HepG2 (cell line): ENCODE results near the gene SEC14L1. TPM values are rescaled to one million over a fixed set of nuclear protein-coding genes. Genes with fewer than 3 reads are reported as not detected.
A peak's percentile ranks its signal among the peaks of the same experiment; 100 is the strongest.

Source experiments
- ATAC-seq: fragments of 200-7000 bp; cut with Tn5 transposase; 3 replicates; pipeline ENCODE4 v1.9.1; 2020; ENCODE audit warnings: mild to moderate bottlenecking, moderate library complexity
- BruUV-seq: library from RNA; stranded (reverse); fragments of 400-500 nt; replicated peaks from 2 replicates; lab custom pipeline; 2021; lab: Mats Ljungman, UMichigan
- CTCF ChIA-PET: fragments of 300-600 bp; formaldehyde crosslinking; extraction: SDS; loops from one replicate; lab custom pipeline; 2021; ENCODE audit warnings: low total read pairs, inconsistent platforms, low intra/inter-chr PET ratio; lab: Yijun Ruan, JAX
- POLR2A ChIA-PET: fragments of 350-600 bp; sonication (Branson Sonifier 250); formaldehyde crosslinking; loops from one replicate; lab custom pipeline; 2020; ENCODE audit warnings: antibody characterized with exemption, inconsistent platforms; lab: Yijun Ruan, JAX
- DNase-seq: peaks from one replicate; pipeline ENCODE4 v3.0.0-alpha.2; 2015; ENCODE audit warnings: low spot score
- FAIRE-seq: peaks from 3 replicates; lab custom pipeline; 2011; peaks lifted over from hg19 to GRCh38; lab: Jason Lieb, UNC
- H2AFZ ChIP-seq: one replicate; pipeline ENCODE4 v1.6.1; 2011; ENCODE audit warnings: low read length, inconsistent platforms
- H3K27ac ChIP-seq: fragments of 300-600 bp; 3 replicates; pipeline ENCODE4 v1.8.0; 2011; ENCODE audit warnings: mixed run types, mild to moderate bottlenecking, mixed read lengths, low read length, inconsistent platforms; ENCODE audit not compliant: insufficient read depth; ENCODE audit errors: extremely low read length
- H3K27me3 ChIP-seq, 2 experiments: fragments of 200-600 bp in 1 of 2; 2 replicates in 1 of 2; 3 replicates in 1 of 2; pipeline versions ENCODE4 v1.6.0 to v1.8.0; 2011; ENCODE audit warnings: low read length in 2 of 2, mild to moderate bottlenecking in 2 of 2, moderate library complexity in 2 of 2, inconsistent platforms in 1 of 2; ENCODE audit not compliant: insufficient read depth in 2 of 2, control insufficient read depth in 1 of 2
- H3K36me3 ChIP-seq, 2 experiments: fragments of 200-600 bp in 1 of 2; replicated peaks in 1 of 2; 2 replicates in 1 of 2; 3 replicates in 1 of 2; pipeline versions ENCODE4 v1.5.1 to v1.8.0; 2011; ENCODE audit warnings: low read length in 2 of 2, inconsistent platforms in 1 of 2; ENCODE audit not compliant: insufficient read depth in 2 of 2, control insufficient read depth in 1 of 2
- H3K4me1 ChIP-seq: 2 replicates; pipeline ENCODE4 v1.5.1; 2012; ENCODE audit warnings: low read length, inconsistent platforms; ENCODE audit not compliant: insufficient read depth
- H3K4me2 ChIP-seq: 2 replicates; pipeline ENCODE4 v1.6.0; 2011; ENCODE audit warnings: low read depth, low read length, inconsistent platforms
- H3K4me3 ChIP-seq, 3 experiments: fragments of 200-600 bp in 1 of 3; sonication (generic), shearing (Covaris generic) in 1 of 3; replicated peaks in 1 of 3; 2 replicates each; pipeline ENCODE4 v1.5.1; 2011 to 2016; ENCODE audit warnings: low read length in 3 of 3, inconsistent platforms in 2 of 3, low read depth in 2 of 3, mild to moderate bottlenecking in 2 of 3, control low read depth in 1 of 3, mixed read lengths in 1 of 3; ENCODE audit not compliant: insufficient read depth in 1 of 3
- H3K79me2 ChIP-seq: one replicate; pipeline ENCODE4 v1.6.1; 2011; ENCODE audit warnings: low read length, inconsistent platforms; ENCODE audit not compliant: insufficient read depth
- H3K9ac ChIP-seq: 2 replicates; pipeline ENCODE4 v1.6.0; 2011; ENCODE audit warnings: mild to moderate bottlenecking, low read depth, low read length, inconsistent platforms; ENCODE audit not compliant: insufficient read depth
- H3K9me3 ChIP-seq: 2 replicates; pipeline ENCODE4 v1.5.1; 2012; ENCODE audit warnings: mild to moderate bottlenecking, low read length
- H4K20me1 ChIP-seq: 2 replicates; pipeline ENCODE4 v1.6.0; 2011; ENCODE audit warnings: inconsistent platforms, mild to moderate bottlenecking, low read length, moderate library complexity; ENCODE audit not compliant: insufficient read depth
- ARNTL ChIP-seq: sonication (generic); formaldehyde crosslinking; IDR thresholded peaks from 2 replicates; pipeline ENCODE4 v1.4.0; 2020; ENCODE audit warnings: mild to moderate bottlenecking, missing genetic modification reagents
- CBX1 ChIP-seq: IDR thresholded peaks from one replicate; pipeline ENCODE4 v1.6.1; 2016; ENCODE audit warnings: antibody characterized with exemption, low read depth
- CEBPG ChIP-seq: IDR thresholded peaks from 2 replicates; pipeline ENCODE4 v1.6.1; 2016
- FOXK2 ChIP-seq: fragments of 450-650 bp; IDR thresholded peaks from 2 replicates; pipeline ENCODE4 v1.6.1; 2016
- ISL2 ChIP-seq: sonication (generic); formaldehyde crosslinking; IDR thresholded peaks from 2 replicates; pipeline ENCODE4 v1.5.0; 2020; ENCODE audit warnings: missing genetic modification reagents
- MAFG ChIP-seq: sonication (generic); formaldehyde crosslinking; IDR thresholded peaks from 2 replicates; pipeline ENCODE4 v1.5.1; 2020; ENCODE audit warnings: mild to moderate bottlenecking, missing genetic modification reagents
- REL ChIP-seq: sonication (generic); formaldehyde crosslinking; conservative IDR thresholded peaks from 2 replicates; pipeline ENCODE4 v1.8.0; 2022; ENCODE audit warnings: mild to moderate bottlenecking, missing genetic modification reagents, moderate library complexity
- SALL1 ChIP-seq: sonication (generic); formaldehyde crosslinking; IDR thresholded peaks from 2 replicates; pipeline ENCODE4 v1.8.0; 2022; ENCODE audit warnings: mild to moderate bottlenecking, missing genetic modification reagents
- SAP130 ChIP-seq: IDR thresholded peaks from 2 replicates; pipeline ENCODE4 v1.6.1; 2016; ENCODE audit warnings: low read depth
- ZNF160 ChIP-seq: sonication (generic); formaldehyde crosslinking; IDR thresholded peaks from 2 replicates; pipeline ENCODE4 v1.8.0; 2022; ENCODE audit warnings: mild to moderate bottlenecking, inconsistent platforms, missing genetic modification reagents
- ZNF207 ChIP-seq: fragments of 450-650 bp; IDR thresholded peaks from 2 replicates; pipeline ENCODE4 v1.6.1; 2016; ENCODE audit warnings: antibody characterized with exemption, borderline replicate concordance
- ZNF296 ChIP-seq: sonication (generic); formaldehyde crosslinking; conservative IDR thresholded peaks from 2 replicates; pipeline ENCODE4 v1.5.0; 2020; ENCODE audit warnings: mild to moderate bottlenecking, missing genetic modification reagents
- ZNF33A ChIP-seq: sonication (generic); formaldehyde crosslinking; IDR thresholded peaks from 2 replicates; pipeline ENCODE4 v1.5.1; 2020; ENCODE audit warnings: missing genetic modification reagents, mild to moderate bottlenecking, moderate library complexity, borderline replicate concordance
- ZNF441 ChIP-seq: sonication (generic); formaldehyde crosslinking; IDR thresholded peaks from 2 replicates; pipeline ENCODE4 v1.7.0; 2021; ENCODE audit warnings: missing genetic modification reagents, borderline replicate concordance
- ZNF878 ChIP-seq: sonication (generic); formaldehyde crosslinking; IDR thresholded peaks from 2 replicates; pipeline ENCODE4 v1.8.1; 2023; ENCODE audit warnings: mild to moderate bottlenecking, missing genetic modification reagents, moderate library complexity
- WGBS: methylation state at CpG from one replicate; pipeline ENCODE4 v1.1.6; 2017; ENCODE audit warnings: low lambda C conversion rate; 5-methylcytosine and 5-hydroxymethylcytosine counted together
- in situ Hi-C: cut with HindIII; loops from 2 replicates; pipeline ENCODE4 v1.10.0; 2017; ENCODE audit warnings: low pct_unique_long_range_greater_than_20kb; ENCODE audit not compliant: extremely low pct_ligation_motif_present
- intact Hi-C: fragments of 100-400 bp; cut with micrococcal nuclease; formaldehyde crosslinking; loops from one replicate; pipeline ENCODE4 v1.10.0; 2022; ENCODE audit not compliant: unreplicated experiment
- polyA plus RNA-seq, 8 experiments: library from polyadenylated mRNA; depleted of rRNA in 3 of 8; stranded (reverse) in 7 of 8; unstranded in 1 of 8; fragments of >200 nt; fragmentation: Illumina TruSeq in 4 of 8; extraction: Trizol in 4 of 8; gene quantifications; 2 replicates each; pipeline versions ENCODE4 v1.2.1 to v1.2.3, GENCODE V29; 2011 to 2016; ENCODE audit warnings: low read depth in 4 of 8, missing spikeins in 1 of 8, mixed read lengths in 1 of 8; ENCODE audit not compliant: insufficient read depth in 1 of 8
- total RNA-seq, 5 experiments: library from RNA; depleted of rRNA; stranded (reverse); fragments of >200 nt; fragmentation: Illumina TruSeq; extraction: Trizol; gene quantifications; 2 replicates each; pipeline ENCODE4 v1.2.3, GENCODE V29; 2016; ENCODE audit warnings: low read depth in 1 of 5
- TF ChIP-seq, protein P1 (sequence below): IDR thresholded peaks from 2 replicates; pipeline ENCODE4 v1.6.1; 2016; ENCODE audit warnings: low read depth
- TF ChIP-seq, protein P2 (sequence below): sonication (generic); formaldehyde crosslinking; IDR thresholded peaks from 2 replicates; pipeline ENCODE4 v1.4.0; 2020; ENCODE audit warnings: missing genetic modification reagents

The SEC14L1 gene
- total and polyA plus RNA-seq, 2 of the 13 experiments (the other 11 are each of a cell fraction or from before 2014, with no cell fraction given) = 26.3 to 43.9 TPM

DNA sequence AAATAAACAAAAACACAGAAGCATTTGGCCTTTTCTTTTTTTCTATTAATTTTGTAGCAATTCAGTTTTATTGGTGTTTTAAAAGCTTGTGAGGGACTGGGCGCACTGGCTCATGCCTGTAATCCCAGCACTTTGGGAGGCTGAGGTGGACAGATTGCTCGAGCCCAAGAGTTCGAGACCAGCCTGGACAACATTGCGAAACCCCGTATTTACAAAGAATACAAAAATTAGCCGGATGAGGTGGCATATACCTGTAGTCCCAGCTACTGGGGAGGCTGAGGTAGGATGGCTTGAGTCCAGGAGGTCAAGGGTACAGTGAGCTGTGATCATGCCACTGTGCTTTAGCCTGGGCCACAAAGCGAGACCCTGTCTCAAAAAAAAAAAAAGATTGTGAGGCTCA is 53.4 kb downstream of the SEC14L1 start (continued):
- TF ChIP-seq, protein P1, sequence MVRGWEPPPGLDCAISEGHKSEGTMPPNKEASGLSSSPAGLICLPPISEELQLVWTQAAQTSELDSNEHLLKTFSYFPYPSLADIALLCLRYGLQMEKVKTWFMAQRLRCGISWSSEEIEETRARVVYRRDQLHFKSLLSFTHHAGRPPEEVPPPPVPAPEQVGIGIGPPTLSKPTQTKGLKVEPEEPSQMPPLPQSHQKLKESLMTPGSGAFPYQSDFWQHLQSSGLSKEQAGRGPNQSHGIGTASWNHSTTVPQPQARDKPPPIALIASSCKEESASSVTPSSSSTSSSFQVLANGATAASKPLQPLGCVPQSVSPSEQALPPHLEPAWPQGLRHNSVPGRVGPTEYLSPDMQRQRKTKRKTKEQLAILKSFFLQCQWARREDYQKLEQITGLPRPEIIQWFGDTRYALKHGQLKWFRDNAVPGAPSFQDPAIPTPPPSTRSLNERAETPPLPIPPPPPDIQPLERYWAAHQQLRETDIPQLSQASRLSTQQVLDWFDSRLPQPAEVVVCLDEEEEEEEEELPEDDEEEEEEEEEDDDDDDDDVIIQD (CRISPR knock-in tag) = 0 out of 2 replicates have a peak, but pooled peaks have one; percentile 14
- TF ChIP-seq SALL1 (CRISPR knock-in tag) (0 out of 2 replicates have a peak, but pooled peaks have one; percentile 20), ZNF441 (CRISPR knock-in tag) (no peak), CBX1 (no peak), ZNF296 (no peak), MAFG (CRISPR knock-in tag) (no peak), SAP130 (CRISPR knock-in tag) (no peak), ZNF160 (no peak), ZNF207 (no peak), CEBPG (peak; percentile 61)

DNA sequence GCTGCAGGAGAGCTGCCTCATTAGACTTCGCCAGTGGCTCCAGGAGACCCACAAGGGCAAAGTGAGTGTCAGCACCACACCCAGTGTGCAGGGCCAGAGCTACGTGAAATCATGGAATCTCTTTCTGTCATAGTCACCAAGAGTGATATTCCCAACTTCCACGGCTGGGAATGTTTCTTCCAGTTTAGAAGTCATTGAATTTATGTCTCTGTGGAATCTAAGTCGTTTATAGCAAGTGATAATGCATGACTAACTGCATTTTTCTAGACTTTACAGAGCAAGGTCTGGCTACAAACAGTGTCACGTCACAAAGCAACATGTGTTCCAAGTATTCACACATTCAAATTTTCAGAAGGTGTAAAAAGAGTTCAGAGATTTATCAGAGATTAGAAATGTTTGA is 55.5 kb downstream of the SEC14L1 start:
- Histone ChIP-seq H3K9ac (no peak overlapping the region), H3K4me2 (no peak overlapping the region), H3K4me1 (peaks cover 10% of the 10 kb centered on the region), H3K4me3 (no peak overlapping the region), H2AFZ (no peak overlapping the region), H3K79me2 (no peaks in the 10 kb centered on the region), H4K20me1 (no peaks in the 10 kb centered on the region), H3K27me3 (no peaks in the 10 kb centered on the region), H3K27ac (no peak overlapping the region)
- in situ Hi-C loops = no loop called here
- FAIRE-seq = no peak
- DNase-seq = no peak
- intact Hi-C loops = no loop called here
- ChIA-PET CTCF (no interaction called here), POLR2A (no interaction called here)
- ATAC-seq = no peak
- TF ChIP-seq, protein P2, sequence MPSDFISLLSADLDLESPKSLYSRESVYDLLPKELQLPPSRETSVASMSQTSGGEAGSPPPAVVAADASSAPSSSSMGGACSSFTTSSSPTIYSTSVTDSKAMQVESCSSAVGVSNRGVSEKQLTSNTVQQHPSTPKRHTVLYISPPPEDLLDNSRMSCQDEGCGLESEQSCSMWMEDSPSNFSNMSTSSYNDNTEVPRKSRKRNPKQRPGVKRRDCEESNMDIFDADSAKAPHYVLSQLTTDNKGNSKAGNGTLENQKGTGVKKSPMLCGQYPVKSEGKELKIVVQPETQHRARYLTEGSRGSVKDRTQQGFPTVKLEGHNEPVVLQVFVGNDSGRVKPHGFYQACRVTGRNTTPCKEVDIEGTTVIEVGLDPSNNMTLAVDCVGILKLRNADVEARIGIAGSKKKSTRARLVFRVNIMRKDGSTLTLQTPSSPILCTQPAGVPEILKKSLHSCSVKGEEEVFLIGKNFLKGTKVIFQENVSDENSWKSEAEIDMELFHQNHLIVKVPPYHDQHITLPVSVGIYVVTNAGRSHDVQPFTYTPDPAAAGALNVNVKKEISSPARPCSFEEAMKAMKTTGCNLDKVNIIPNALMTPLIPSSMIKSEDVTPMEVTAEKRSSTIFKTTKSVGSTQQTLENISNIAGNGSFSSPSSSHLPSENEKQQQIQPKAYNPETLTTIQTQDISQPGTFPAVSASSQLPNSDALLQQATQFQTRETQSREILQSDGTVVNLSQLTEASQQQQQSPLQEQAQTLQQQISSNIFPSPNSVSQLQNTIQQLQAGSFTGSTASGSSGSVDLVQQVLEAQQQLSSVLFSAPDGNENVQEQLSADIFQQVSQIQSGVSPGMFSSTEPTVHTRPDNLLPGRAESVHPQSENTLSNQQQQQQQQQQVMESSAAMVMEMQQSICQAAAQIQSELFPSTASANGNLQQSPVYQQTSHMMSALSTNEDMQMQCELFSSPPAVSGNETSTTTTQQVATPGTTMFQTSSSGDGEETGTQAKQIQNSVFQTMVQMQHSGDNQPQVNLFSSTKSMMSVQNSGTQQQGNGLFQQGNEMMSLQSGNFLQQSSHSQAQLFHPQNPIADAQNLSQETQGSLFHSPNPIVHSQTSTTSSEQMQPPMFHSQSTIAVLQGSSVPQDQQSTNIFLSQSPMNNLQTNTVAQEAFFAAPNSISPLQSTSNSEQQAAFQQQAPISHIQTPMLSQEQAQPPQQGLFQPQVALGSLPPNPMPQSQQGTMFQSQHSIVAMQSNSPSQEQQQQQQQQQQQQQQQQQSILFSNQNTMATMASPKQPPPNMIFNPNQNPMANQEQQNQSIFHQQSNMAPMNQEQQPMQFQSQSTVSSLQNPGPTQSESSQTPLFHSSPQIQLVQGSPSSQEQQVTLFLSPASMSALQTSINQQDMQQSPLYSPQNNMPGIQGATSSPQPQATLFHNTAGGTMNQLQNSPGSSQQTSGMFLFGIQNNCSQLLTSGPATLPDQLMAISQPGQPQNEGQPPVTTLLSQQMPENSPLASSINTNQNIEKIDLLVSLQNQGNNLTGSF = no peak
- TF ChIP-seq ZNF878 (CRISPR knock-in tag) = no peak
- TF ChIP-seq ARNTL (CRISPR knock-in tag) = no peak
- TF ChIP-seq ZNF33A = no peak
- TF ChIP-seq ISL2 (CRISPR knock-in tag) = no peak
- no peak for TF ChIP-seq REL (CRISPR knock-in tag)
- no peak for TF ChIP-seq FOXK2
- TF ChIP-seq, all 625 proteins: peak for 0
- Histone ChIP-seq H3K36me3 (peaks cover 50 to 87% of the 10 kb centered on the region in 2 experiments), H3K9me3 (no peaks in the 10 kb centered on the region)
- BruUV-seq = no TSS peak
- 91% methylated on average over 5 of the region's 5 CpGs for WGBS
